Esophagus muscularis mucosa (tissue), 4 donors: ENCODE measurements around the gene TOMM5. TPM values are rescaled to one million over a fixed set of nuclear protein-coding genes. Genes with fewer than 3 reads are reported as not detected.

Experiments
- DNase-seq: peaks from one replicate; pipeline ENCODE4 v3.0.0-alpha.2; 2017; ENCODE audit errors: extremely low spot score
- H3K27ac ChIP-seq, 4 donors: fragments of 200-600 bp; sonication (generic); replicated peaks in 1 of 4; 1 replicate in 3 of 4; 2 replicates in 1 of 4; pipeline ENCODE4 v1.5.1; 2016 to 2019; ENCODE audit warnings: mild to moderate bottlenecking in 1 of 4
- H3K27me3 ChIP-seq, 4 donors: fragments of 200-600 bp; sonication (generic); one replicate each; pipeline versions ENCODE4 v1.5.1 to v1.6.0; 2016 to 2019
- H3K36me3 ChIP-seq, 4 donors: fragments of 200-600 bp; sonication (generic); one replicate each; pipeline ENCODE4 v1.5.1; 2016 to 2019
- H3K4me1 ChIP-seq, 4 donors: fragments of 200-600 bp; sonication (generic); one replicate each; pipeline ENCODE4 v1.5.1; 2016 to 2019
- H3K4me3 ChIP-seq, 4 donors: fragments of 200-600 bp; sonication (generic); 1 replicate in 2 of 4; 2 replicates in 2 of 4; pipeline ENCODE4 v1.5.1; 2016 to 2019; ENCODE audit warnings: mild to moderate bottlenecking in 4 of 4, moderate library complexity in 1 of 4
- H3K9me3 ChIP-seq, 4 donors: fragments of 200-600 bp; sonication (generic); 1 replicate in 3 of 4; 2 replicates in 1 of 4; pipeline ENCODE4 v1.5.1; 2016 to 2019
- CTCF ChIP-seq, 3 experiments: fragments of 200-600 bp in 2 of 3; fragments of 450-650 bp in 1 of 3; sonication (generic) in 2 of 3; IDR thresholded peaks; one replicate each; pipeline ENCODE4 v1.5.1; 2017 to 2019; ENCODE audit warnings: antibody characterized with exemption in 3 of 3, mild to moderate bottlenecking in 2 of 3, moderate library complexity in 1 of 3
- EP300 ChIP-seq: sonication (generic); formaldehyde crosslinking; IDR thresholded peaks from one replicate; pipeline ENCODE4 v1.6.1; 2017; ENCODE audit warnings: antibody characterized with exemption
- POLR2A ChIP-seq: fragments of 450-650 bp; IDR thresholded peaks from one replicate; pipeline ENCODE4 v1.6.1; 2017; ENCODE audit warnings: antibody characterized with exemption, moderate library complexity, mild to moderate bottlenecking, low read depth
- POLR2AphosphoS5 ChIP-seq, 2 donors: sonication (generic); formaldehyde crosslinking; IDR thresholded peaks; one replicate each; pipeline ENCODE4 v1.6.1; 2017; ENCODE audit warnings: antibody characterized with exemption in 2 of 2
- WGBS: methylation state at CpG from one replicate; pipeline ENCODE4 v1.1.5; 2018; 5-methylcytosine and 5-hydroxymethylcytosine counted together
- intact Hi-C: fragments of 100-400 bp; cut with DNase I; formaldehyde crosslinking; loops from one replicate; pipeline ENCODE4 v1.15.1; 2023
- total RNA-seq, 4 donors: library from RNA; depleted of rRNA; stranded (reverse); fragments of >200 nt; gene quantifications; one replicate each; pipeline versions ENCODE4 v1.1.0 to v1.2.1, GENCODE V29; 2016

TOMM5 gene
- total RNA-seq, 4 donors from 2014 or later: 55.7 to 84.3 (median 62.5) TPM

- intact Hi-C loops: loop anchor here (5.0 kb wide), 1 partner anchor 114 kb away; no protein-coding TSS in a partner anchor
- Histone ChIP-seq H3K4me1 (no peaks in the 10 kb centered on the region), H3K4me3 (no peak overlapping the region), H3K27ac (no peak overlapping the region), H3K36me3 (no peaks in the 10 kb centered on the region), H3K9me3 (no peaks in the 10 kb centered on the region), H3K27me3 (peaks cover 0 to 6% (median 0%) of the 10 kb centered on the region in 4 donors)
- DNase-seq: no peak
- no peak for TF ChIP-seq EP300
- no peak for TF ChIP-seq CTCF (IDR thresholded peaks at IDR 0.05)
- no peak for TF ChIP-seq POLR2AphosphoS5 (IDR thresholded peaks at IDR 0.05)
- TF ChIP-seq POLR2A: no peak
- 88% methylated on average over 2 of the region's 2 CpGs for WGBS
Measured at GRCh38 chr9:37623267-37623666, 30.9 kb upstream of the TOMM5 start.

- Histone ChIP-seq H3K27ac (no peak overlapping the region), H3K36me3 (no peaks in the 10 kb centered on the region), H3K27me3 (peaks cover 0 to 6% (median 0%) of the 10 kb centered on the region in 4 donors), H3K9me3 (no peaks in the 10 kb centered on the region), H3K4me3 (no peak overlapping the region), H3K4me1 (no peaks in the 10 kb centered on the region)
- intact Hi-C loops: loop anchor here (5.0 kb wide), 1 partner anchor 115 kb away; no protein-coding TSS in a partner anchor
- TF ChIP-seq POLR2A: no peak
- no peak for TF ChIP-seq CTCF (IDR thresholded peaks at IDR 0.05)
- TF ChIP-seq EP300: no peak
- no peak for TF ChIP-seq POLR2AphosphoS5 (IDR thresholded peaks at IDR 0.05)
- WGBS: 48% methylated on average over 4 of the region's 4 CpGs
- no peak for DNase-seq
Measured at GRCh38 chr9:37622462-37622861, 30.1 kb upstream of the TOMM5 start.

- H3K9me3 ChIP-seq: no peaks in the 10 kb centered on the region
- H3K36me3 ChIP-seq: no peaks in the 10 kb centered on the region
- H3K4me1 ChIP-seq: no peaks in the 10 kb centered on the region
- 59% methylated on average over 9 of the region's 9 CpGs for WGBS
- TF ChIP-seq EP300 (no peak), POLR2A (no peak), POLR2AphosphoS5 (IDR thresholded peaks at IDR 0.05) (no peak), CTCF (IDR thresholded peaks at IDR 0.05) (no peak)
- DNase-seq: no peak
- H3K27me3 ChIP-seq: peaks cover 0 to 6% (median 0%) of the 10 kb centered on the region in 4 donors
- H3K4me3 ChIP-seq: no peak overlapping the region
- intact Hi-C loops: loop anchor here (5.0 kb wide), 1 partner anchor 116 kb away; no protein-coding TSS in a partner anchor
- no peak overlapping the region for H3K27ac ChIP-seq
Measured at GRCh38 chr9:37621273-37622121, 29.1 kb upstream of the TOMM5 start.

GRCh38 chr9:37620396-37620795, 28.0 kb upstream of the TOMM5 start:
- Histone ChIP-seq H3K27ac (no peak overlapping the region), H3K27me3 (peaks cover 0 to 3% (median 0%) of the 10 kb centered on the region in 4 donors), H3K36me3 (no peaks in the 10 kb centered on the region), H3K4me3 (no peak overlapping the region), H3K9me3 (no peaks in the 10 kb centered on the region), H3K4me1 (no peaks in the 10 kb centered on the region)
- DNase-seq: no peak
- intact Hi-C loops: loop anchor here (5.0 kb wide), 1 partner anchor 117 kb away; no protein-coding TSS in a partner anchor
- no peak for TF ChIP-seq POLR2AphosphoS5 (IDR thresholded peaks at IDR 0.05)
- TF ChIP-seq POLR2A: no peak
- TF ChIP-seq CTCF (IDR thresholded peaks at IDR 0.05): no peak
- TF ChIP-seq EP300: no peak
- 81% methylated on average over 1 of the region's 1 CpG for WGBS
